GM21423 (cell line): ENCODE results near the gene SMARCC1.
A peak's percentile ranks its signal among the peaks of the same experiment; 100 is the strongest.
"Not testable (repeated sequence)": the region's sequence is repeated elsewhere in the genome, so short reads cannot be mapped to it uniquely, and the experiment has no call there.

Experiments used
- ATAC-seq: cut with Tn5 transposase; IDR thresholded peaks from one replicate; pipeline ENCODE4 v1.9.1; 2021; ENCODE audit warnings: mild to moderate bottlenecking, moderate library complexity; ENCODE audit not compliant: unreplicated experiment

The SMARCC1 gene

DNA sequence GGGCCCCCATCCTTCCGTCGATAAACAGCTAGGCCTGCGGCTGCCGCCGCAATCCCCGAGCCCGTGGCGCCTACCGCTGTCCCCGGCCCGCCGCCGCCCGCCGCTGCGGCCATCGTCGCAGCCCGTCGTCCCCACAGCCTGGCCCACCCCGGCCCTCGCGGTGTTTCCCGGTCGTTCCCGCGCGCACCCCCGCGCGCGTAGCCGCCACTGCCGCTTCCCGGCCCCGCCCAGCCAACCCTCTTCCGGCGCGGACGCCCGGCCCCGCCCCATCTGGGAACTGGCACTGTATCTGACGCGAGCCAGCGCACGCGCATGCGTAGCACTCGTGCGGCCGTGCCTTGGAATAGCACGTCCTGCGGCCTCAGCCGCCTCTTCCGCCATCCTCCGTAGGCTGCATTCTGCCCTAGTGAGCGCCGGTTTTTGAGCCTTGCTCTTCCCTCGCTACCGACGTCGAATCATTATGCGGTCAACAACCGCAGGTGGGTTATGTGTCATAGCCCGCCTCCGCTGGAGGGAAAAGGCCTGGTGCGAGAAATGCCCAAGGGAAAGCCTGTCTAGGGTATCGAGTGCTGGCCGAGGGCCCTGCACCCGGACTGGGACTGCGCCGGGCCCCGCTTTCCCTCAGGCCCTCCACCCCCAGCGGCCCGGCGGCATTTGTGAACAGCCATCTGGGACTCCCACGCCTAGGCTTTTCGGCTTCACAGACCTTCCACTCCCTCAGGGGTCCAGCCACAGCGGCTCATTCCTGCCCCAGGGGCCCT, at the start of gene SMARCC1:
SMARCC1 (minus strand) TSS at position 209 of the 761 bp plus-strand sequence; CDS start at position 113, 96 bp downstream.
- peak; percentile 77 for ATAC-seq

- ATAC-seq, result not testable (repeated sequence)
Observed at GRCh38 chr3:47829482-47829881, 47.8 kb upstream of the SMARCC1 start.

DNA sequence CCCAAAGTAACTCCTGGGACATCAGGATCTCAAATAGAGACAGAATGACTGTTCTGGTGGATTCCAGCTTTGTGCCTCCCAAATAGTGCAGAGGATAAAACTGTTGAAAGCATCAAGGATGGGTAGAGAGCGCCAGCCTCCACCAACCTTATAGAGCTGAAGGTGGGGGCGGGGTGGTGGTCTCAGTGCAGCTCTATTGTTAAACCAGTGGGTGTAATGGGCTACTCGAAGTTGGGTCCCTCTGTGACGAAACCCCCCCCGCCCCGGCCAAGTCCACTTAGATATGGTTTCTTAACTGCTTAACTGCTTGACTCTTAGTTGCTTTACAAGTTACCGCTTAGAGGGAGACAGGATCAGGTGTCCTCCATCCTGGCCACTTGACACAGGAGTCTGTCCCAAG, 43.9 kb upstream of the SMARCC1 start:
- no peak for ATAC-seq

GRCh38 chr3:47824541-47825473, 43.1 kb upstream of the SMARCC1 start:
- peak; percentile 93 for ATAC-seq

GRCh38 chr3:47817609-47818008, 35.9 kb upstream of the SMARCC1 start:
- ATAC-seq, result no peak

DNA sequence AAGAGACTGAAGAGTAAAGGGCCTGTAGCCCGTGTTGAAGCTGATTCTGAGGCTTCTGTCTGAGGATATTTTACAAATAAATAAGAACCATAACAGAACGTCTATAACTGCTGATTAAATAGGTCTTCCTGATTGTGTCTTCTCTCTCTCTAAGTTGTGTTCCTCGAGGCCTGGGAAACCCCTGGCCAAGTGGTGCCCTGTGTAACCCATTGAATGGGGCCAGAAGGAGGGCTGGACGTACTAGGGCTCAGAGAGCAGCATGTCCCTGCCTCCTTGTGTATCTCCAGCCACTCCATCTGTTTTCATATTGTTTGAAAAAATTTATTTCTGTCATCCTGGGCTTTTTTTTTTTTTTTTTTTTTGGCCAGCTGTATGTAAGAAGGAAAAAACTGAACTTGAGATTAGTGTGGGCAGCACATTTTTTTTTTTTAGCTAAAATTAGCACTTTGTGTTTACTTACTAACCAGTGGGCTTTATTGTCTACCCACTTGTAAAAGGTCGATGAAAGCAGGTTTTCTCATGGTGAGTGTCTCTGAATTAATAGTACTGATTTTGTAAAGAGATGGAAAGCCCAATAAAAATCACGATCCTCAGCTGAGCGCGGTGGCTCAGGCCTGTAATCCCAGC, 32.0 kb upstream of the SMARCC1 start:
- no peak for ATAC-seq

DNA sequence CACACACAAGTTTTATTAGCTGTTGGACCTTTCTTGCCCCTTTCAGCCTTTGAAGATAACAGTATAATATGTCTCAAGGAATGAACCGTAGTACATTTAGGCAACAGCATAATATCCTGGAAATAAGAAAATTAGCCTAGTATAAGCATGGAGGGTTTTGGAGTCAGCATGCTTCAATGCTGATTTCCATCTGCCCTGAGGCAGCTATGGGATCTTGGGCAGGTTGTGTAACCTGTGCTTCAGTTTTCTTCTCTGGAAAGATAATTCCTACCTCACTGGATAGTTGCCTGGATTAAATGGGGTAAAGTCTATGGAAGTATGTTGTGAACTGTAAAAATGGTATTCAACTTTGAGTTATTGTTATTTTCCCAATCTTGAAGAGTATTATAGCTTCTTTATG, 22.9 kb upstream of the SMARCC1 start:
- ATAC-seq, result no peak

DNA sequence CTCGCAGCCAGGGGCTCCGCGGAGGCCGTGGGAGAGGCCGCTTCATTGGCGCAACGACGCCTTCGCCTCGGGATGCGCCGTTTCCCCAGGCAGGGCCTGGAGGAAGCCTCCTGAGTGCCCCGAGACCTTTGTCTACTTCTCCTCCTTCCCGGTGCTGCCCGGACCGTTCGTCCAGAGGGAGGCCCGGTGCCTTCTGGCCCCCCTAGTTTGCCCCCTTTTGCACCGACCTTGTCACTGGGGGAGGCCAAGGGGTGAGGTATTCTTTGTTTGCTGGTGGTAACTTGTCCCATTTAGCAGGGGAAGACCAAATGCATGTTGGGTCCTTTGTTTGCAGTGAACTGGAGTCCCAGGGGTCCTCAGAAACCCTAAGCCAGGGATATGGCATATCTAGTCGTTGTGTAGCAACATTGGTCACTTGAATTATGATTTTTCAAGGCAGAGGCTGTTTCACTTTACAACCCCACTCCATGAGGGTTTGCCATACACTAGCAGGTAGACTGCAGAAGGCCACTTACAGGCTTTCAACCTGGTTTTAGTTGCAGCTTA, 21.9 kb upstream of the SMARCC1 start:
- ATAC-seq, result no peak

GRCh38 chr3:47802734-47803479, 21.2 kb upstream of the SMARCC1 start, which contains the start of gene DHX30:
TSS of gene DHX30 (plus strand) at chr3:47803138. CDS start at chr3:47810684, 7,546 bp downstream.
- ATAC-seq, result peak; percentile 80

- ATAC-seq, result no peak
Observed at GRCh38 chr3:47799733-47800132, 18.0 kb upstream of the SMARCC1 start.

- ATAC-seq, result no peak
Observed at GRCh38 chr3:47794544-47794943, 12.9 kb upstream of the SMARCC1 start.

DNA sequence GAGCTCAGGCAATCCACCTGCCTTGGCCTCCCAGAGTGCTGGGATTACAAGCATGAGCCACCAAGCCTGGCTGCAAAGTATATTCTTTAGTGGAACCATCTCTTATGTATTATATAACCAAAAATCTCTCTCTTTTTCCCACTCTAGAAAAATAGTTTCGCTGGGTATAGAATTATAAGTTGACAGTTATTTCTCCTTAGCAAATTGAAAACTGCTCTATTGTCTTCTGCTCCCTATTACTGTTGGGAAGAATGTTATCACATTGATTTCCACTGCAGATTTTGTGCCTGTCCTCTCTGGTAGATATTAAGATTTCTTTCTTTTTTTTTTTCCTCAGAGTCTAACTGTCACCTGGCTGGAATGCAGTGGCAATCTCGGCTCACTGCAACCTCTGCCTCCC, 11.0 kb upstream of the SMARCC1 start:
- no peak for ATAC-seq

DNA sequence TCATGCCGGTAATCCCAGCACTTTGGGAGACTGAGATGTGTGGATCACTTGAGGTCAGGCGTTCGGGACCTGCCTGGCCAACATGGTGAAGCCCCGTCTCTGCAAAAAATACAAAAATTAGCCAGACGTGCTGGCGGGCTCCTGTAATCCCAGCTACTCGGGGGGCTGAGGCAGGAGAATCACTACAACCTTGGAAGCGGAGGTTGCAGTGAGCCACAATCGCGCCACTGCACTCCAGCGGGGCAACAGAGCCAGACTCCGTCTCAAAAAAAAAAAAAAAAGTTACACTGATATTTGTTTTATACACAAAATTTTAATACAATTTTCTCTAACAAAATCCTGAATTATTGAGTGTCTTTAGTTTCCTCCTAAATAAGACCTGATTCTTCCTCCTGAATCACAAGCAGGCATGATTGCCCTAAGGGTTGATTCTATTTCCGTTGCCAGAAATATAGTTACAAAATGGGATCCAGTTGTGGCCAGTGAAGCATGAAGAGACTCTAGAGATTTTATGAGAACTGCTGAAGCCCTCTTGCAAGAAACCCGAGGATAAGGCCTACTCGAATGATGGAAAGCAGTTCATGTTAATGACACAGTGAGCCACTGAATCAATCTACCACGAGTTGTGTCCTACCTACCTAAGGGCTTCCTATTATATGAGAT, 9.6 kb upstream of the SMARCC1 start:
- ATAC-seq, result no peak

DNA sequence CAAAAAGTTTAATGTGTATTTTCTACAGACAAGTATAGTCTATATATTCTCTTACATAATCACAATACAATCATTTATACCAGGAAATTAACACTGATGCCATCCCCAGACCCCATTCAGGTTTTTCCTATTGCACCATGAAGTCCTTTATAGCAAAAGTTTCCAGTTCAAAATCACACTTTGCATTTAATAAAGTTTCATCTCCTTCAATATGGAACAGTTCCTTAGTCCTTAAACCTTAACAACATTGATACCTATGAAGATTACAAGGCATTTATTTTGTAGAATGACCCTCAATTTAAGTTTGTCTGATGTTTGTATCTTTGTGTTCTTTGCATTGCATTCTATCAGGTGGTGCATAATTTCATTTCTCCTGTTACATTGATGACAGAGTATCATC, 2.0 kb upstream of the SMARCC1 start:
- no peak for ATAC-seq

DNA sequence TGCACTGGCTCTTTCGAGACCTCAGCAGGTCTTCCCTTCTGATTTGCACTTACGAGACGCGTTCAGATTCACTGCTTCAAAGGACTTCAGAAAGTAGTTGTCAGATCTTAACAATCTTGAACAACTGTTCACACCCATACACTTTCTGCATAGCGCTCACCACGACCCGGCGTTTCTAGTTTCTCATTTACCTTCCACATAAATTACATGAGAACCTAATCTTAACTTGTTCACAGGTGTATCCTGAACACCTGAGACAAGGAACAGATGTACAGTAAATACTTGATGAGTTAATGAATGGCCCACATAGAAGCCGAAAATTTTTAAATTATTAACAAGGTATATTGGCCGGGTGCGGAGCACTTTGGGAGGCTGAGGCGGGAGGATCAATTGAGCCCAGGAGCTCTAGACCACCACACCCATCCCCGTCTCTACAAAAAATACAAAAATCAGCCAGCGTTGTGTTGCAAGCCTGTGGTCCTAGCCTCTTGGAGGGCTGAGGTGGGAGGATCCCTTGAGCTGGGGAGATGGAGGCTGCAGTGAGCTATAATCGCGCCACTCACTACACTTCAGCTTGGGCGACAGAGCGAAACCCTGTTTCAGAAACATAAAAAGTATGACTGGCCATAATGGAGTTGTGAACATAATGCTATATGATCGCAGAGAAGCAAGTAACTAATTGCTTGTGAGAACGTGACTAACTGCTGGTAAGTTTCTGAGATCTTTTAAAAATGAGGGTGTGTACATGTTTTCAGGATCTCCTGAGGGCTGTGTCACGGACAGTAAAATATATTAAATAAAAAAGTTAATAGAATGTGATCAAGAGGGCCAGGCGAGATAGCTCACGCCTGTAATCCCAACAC, 984 bp upstream of the SMARCC1 start:
- ATAC-seq, result peak; percentile 2

GRCh38 chr3:47780741-47781684, 680 bp downstream of the SMARCC1 start:
- ATAC-seq, result peak; percentile 33

- no peak for ATAC-seq
Observed at GRCh38 chr3:47778746-47779145, 2.9 kb downstream of the SMARCC1 start.

GRCh38 chr3:47772788-47773187, 8.9 kb downstream of the SMARCC1 start:
- ATAC-seq, result no peak
